WTC11 (cell line): ENCODE results near the gene FHL3. TPM values are rescaled to one million over a fixed set of nuclear protein-coding genes. Genes with fewer than 3 reads are reported as not detected.

Experiments
- ATAC-seq: fragments of 200-7000 bp; cut with Tn5 transposase; 2 replicates; pipeline ENCODE4 v1.10.0; 2021; ENCODE audit warnings: mild to moderate bottlenecking, moderate library complexity
- CTCF ChIA-PET: fragments of 300-600 bp; sonication (Branson Sonifier 250); formaldehyde crosslinking; loops from one replicate; lab custom pipeline; 2021; ENCODE audit warnings: antibody characterized with exemption; lab: Charles Lee
- POLR2A ChIA-PET: fragments of 350-600 bp; sonication (Branson Sonifier 250); formaldehyde crosslinking; loops from one replicate; lab custom pipeline; 2021; ENCODE audit warnings: antibody characterized with exemption; lab: Charles Lee
- DNase-seq: peaks from one replicate; pipeline ENCODE4 v3.0.0; 2021; ENCODE audit warnings: low spot score
- H3K27ac Mint-ChIP-seq: 2 replicates; pipeline ENCODE4 v1.8.0; 2021; ENCODE audit warnings: mixed read lengths
- H3K27me3 Mint-ChIP-seq: 2 replicates; pipeline ENCODE4 v1.8.0; 2021; ENCODE audit warnings: low read depth, mild to moderate bottlenecking, moderate library complexity, mixed read lengths
- H3K36me3 Mint-ChIP-seq: 2 replicates; pipeline ENCODE4 v1.8.0; 2021; ENCODE audit warnings: mixed read lengths
- H3K4me1 Mint-ChIP-seq: 2 replicates; pipeline ENCODE4 v1.8.0; 2022; ENCODE audit warnings: mixed read lengths
- H3K4me3 Mint-ChIP-seq: 2 replicates; pipeline ENCODE4 v1.8.0; 2021; ENCODE audit warnings: mild to moderate bottlenecking, moderate library complexity, mixed read lengths
- H3K9me3 Mint-ChIP-seq: 2 replicates; pipeline ENCODE4 v1.8.0; 2021; ENCODE audit warnings: mixed read lengths
- ATF1 ChIP-seq: sonication (generic); formaldehyde crosslinking; IDR thresholded peaks from 2 replicates; pipeline ENCODE4 v1.8.1; 2023; ENCODE audit warnings: mild to moderate bottlenecking, moderate library complexity, missing genetic modification reagents
- CREB1 ChIP-seq: sonication (generic); formaldehyde crosslinking; IDR thresholded peaks from 2 replicates; pipeline ENCODE4 v1.8.0; 2023; ENCODE audit warnings: mild to moderate bottlenecking, missing genetic modification reagents
- E2F5 ChIP-seq: sonication (generic); formaldehyde crosslinking; IDR thresholded peaks from 2 replicates; pipeline ENCODE4 v1.8.1; 2022; ENCODE audit warnings: mild to moderate bottlenecking, moderate library complexity, missing genetic modification reagents
- ELF4 ChIP-seq: sonication (generic); formaldehyde crosslinking; IDR thresholded peaks from 2 replicates; pipeline ENCODE4 v1.8.1; 2022; ENCODE audit warnings: low read depth, mild to moderate bottlenecking, moderate library complexity, missing genetic modification reagents
- FOXJ3 ChIP-seq: sonication (generic); formaldehyde crosslinking; IDR thresholded peaks from 2 replicates; pipeline ENCODE4 v1.9.0; 2021; ENCODE audit warnings: missing genetic modification reagents, mild to moderate bottlenecking, borderline replicate concordance
- FOXP4 ChIP-seq: sonication (generic); formaldehyde crosslinking; IDR thresholded peaks from 2 replicates; pipeline ENCODE4 v1.8.0; 2022; ENCODE audit warnings: mild to moderate bottlenecking, missing genetic modification reagents
- JAZF1 ChIP-seq: fragments of 250-450 bp; sonication (Bioruptor Pico); IDR thresholded peaks from 2 replicates; pipeline ENCODE4 v1.9.0; 2021; ENCODE audit warnings: moderate library complexity, mild to moderate bottlenecking, inconsistent platforms
- KAT7 ChIP-seq: sonication (generic); formaldehyde crosslinking; IDR thresholded peaks from 2 replicates; pipeline ENCODE4 v1.8.1; 2023; ENCODE audit warnings: missing genetic modification reagents, mild to moderate bottlenecking, borderline replicate concordance
- MAX ChIP-seq: sonication (generic); formaldehyde crosslinking; IDR thresholded peaks from 2 replicates; pipeline ENCODE4 v1.8.0; 2022; ENCODE audit warnings: mild to moderate bottlenecking, missing genetic modification reagents
- NFATC4 ChIP-seq: fragments of 250-450 bp; sonication (Bioruptor Pico); IDR thresholded peaks from 2 replicates; pipeline ENCODE4 v1.9.0; 2021; ENCODE audit warnings: mild to moderate bottlenecking
- NFYB ChIP-seq: sonication (generic); formaldehyde crosslinking; conservative IDR thresholded peaks from 2 replicates; pipeline ENCODE4 v1.8.0; 2022; ENCODE audit warnings: low read depth, missing genetic modification reagents
- NR2C2 ChIP-seq: sonication (generic); formaldehyde crosslinking; IDR thresholded peaks from 2 replicates; pipeline ENCODE4 v1.8.0; 2022; ENCODE audit warnings: mild to moderate bottlenecking, missing genetic modification reagents
- NR3C1 ChIP-seq: sonication (generic); formaldehyde crosslinking; conservative IDR thresholded peaks from 2 replicates; pipeline ENCODE4 v1.8.1; 2023; ENCODE audit warnings: low read depth, mild to moderate bottlenecking, missing genetic modification reagents
- OVOL2 ChIP-seq: fragments of 250-450 bp; sonication (Bioruptor Pico); IDR thresholded peaks from 2 replicates; pipeline ENCODE4 v1.9.0; 2021; ENCODE audit warnings: mild to moderate bottlenecking, borderline replicate concordance
- PRRX2 ChIP-seq: fragments of 250-450 bp; sonication (Bioruptor Pico); IDR thresholded peaks from 2 replicates; pipeline ENCODE4 v1.8.0; 2021; ENCODE audit warnings: mild to moderate bottlenecking
- RELA ChIP-seq: sonication (generic); formaldehyde crosslinking; IDR thresholded peaks from 2 replicates; pipeline ENCODE4 v1.8.1; 2022; ENCODE audit warnings: missing genetic modification reagents, mild to moderate bottlenecking, borderline replicate concordance
- SP1 ChIP-seq: sonication (generic); formaldehyde crosslinking; conservative IDR thresholded peaks from 2 replicates; pipeline ENCODE4 v1.8.1; 2022; ENCODE audit warnings: missing genetic modification reagents
- TEAD1 ChIP-seq: sonication (generic); formaldehyde crosslinking; IDR thresholded peaks from 2 replicates; pipeline ENCODE4 v1.8.0; 2022; ENCODE audit warnings: mild to moderate bottlenecking, missing genetic modification reagents
- USF1 ChIP-seq: sonication (generic); formaldehyde crosslinking; IDR thresholded peaks from 2 replicates; pipeline ENCODE4 v1.8.0; 2022; ENCODE audit warnings: mild to moderate bottlenecking, missing genetic modification reagents
- ZNF138 ChIP-seq: sonication (generic); formaldehyde crosslinking; conservative IDR thresholded peaks from 2 replicates; pipeline ENCODE4 v1.8.1; 2022; ENCODE audit warnings: mild to moderate bottlenecking, moderate library complexity, missing genetic modification reagents
- ZNF423 ChIP-seq: fragments of 250-450 bp; sonication (Bioruptor Pico); IDR thresholded peaks from 2 replicates; pipeline ENCODE4 v2.1.2; 2022; ENCODE audit warnings: mild to moderate bottlenecking, moderate library complexity
- ZNF671 ChIP-seq: fragments of 250-450 bp; sonication (Bioruptor Pico); IDR thresholded peaks from 2 replicates; pipeline ENCODE4 v1.8.0; 2021; ENCODE audit warnings: mild to moderate bottlenecking
- ZSCAN18 ChIP-seq: fragments of 250-450 bp; sonication (Bioruptor Pico); IDR thresholded peaks from 2 replicates; pipeline ENCODE4 v2.1.2; 2022; ENCODE audit warnings: mild to moderate bottlenecking, moderate library complexity
- total RNA-seq: library from RNA; stranded (reverse); gene quantifications from 3 replicates; pipeline ENCODE4 v1.2.3, GENCODE V29; 2021

Gene FHL3
- total RNA-seq, 1 experiment from 2014 or later: 34.4 TPM

DNA sequence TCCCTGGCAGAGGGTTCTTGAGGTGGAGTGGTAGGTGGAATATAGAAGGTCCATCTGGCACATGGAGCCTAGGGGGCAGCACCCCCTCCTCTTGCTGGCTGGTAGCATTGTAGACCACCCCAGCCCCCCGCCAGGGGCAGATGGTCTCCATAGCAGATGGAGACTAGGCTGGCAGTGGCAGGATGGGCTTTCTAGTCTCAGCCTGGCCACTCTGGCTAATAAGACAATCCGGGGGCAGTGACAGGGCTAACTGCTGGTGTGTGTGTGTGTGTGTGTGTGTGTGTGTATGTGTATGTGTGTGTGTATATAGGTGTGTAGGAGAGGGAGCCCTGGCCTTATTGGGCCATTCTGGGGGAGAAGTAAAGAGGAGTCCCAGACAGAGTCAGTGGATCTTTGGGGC, 23.4 kb upstream of the FHL3 start:
- ChIA-PET CTCF (interaction anchor here (0.8 to 6.7 kb wide), 37 partner anchors 9 to 806 kb away, joined by 3 to 79 read pairs (median 5); partner anchors contain the start of genes C1orf122, POU3F1, UTP11 and YRDC), POLR2A (interaction anchor here (0.6 to 1.6 kb wide), 5 partner anchors 25 to 530 kb away, joined by 3 to 5 read pairs (median 4); no protein-coding TSS in a partner anchor)
- Mint-ChIP-seq H3K4me1 (peaks cover 55% of the 10 kb centered on the region), H3K27me3 (no peaks in the 10 kb centered on the region), H3K27ac (no peak overlapping the region), H3K36me3 (peaks cover 17% of the 10 kb centered on the region), H3K9me3 (no peaks in the 10 kb centered on the region), H3K4me3 (no peak overlapping the region)
- ATAC-seq (peak; percentile 7), DNase-seq (no peak)
- no peak for TF ChIP-seq MAX (CRISPR knock-in tag)
- no peak for TF ChIP-seq FOXP4 (CRISPR knock-in tag)
- no peak for TF ChIP-seq JAZF1
- no peak for TF ChIP-seq NR2C2
- no peak for TF ChIP-seq ZNF423 (CRISPR knock-in tag)
- TF ChIP-seq NR3C1 (CRISPR knock-in tag): 0 out of 2 replicates have a peak, but pooled peaks have one; percentile 19
- TF ChIP-seq PRRX2: no peak
- no peak for TF ChIP-seq NFYB
- no peak for TF ChIP-seq ZSCAN18 (CRISPR knock-in tag)

- H3K36me3 Mint-ChIP-seq: peaks cover 22% of the 10 kb centered on the region
- H3K27ac Mint-ChIP-seq: peak overlapping the region; percentile 83
- ATAC-seq: peak; percentile 11
Measured at GRCh38 chr1:38028105-38028591, 22.8 kb upstream of the FHL3 start.

DNA sequence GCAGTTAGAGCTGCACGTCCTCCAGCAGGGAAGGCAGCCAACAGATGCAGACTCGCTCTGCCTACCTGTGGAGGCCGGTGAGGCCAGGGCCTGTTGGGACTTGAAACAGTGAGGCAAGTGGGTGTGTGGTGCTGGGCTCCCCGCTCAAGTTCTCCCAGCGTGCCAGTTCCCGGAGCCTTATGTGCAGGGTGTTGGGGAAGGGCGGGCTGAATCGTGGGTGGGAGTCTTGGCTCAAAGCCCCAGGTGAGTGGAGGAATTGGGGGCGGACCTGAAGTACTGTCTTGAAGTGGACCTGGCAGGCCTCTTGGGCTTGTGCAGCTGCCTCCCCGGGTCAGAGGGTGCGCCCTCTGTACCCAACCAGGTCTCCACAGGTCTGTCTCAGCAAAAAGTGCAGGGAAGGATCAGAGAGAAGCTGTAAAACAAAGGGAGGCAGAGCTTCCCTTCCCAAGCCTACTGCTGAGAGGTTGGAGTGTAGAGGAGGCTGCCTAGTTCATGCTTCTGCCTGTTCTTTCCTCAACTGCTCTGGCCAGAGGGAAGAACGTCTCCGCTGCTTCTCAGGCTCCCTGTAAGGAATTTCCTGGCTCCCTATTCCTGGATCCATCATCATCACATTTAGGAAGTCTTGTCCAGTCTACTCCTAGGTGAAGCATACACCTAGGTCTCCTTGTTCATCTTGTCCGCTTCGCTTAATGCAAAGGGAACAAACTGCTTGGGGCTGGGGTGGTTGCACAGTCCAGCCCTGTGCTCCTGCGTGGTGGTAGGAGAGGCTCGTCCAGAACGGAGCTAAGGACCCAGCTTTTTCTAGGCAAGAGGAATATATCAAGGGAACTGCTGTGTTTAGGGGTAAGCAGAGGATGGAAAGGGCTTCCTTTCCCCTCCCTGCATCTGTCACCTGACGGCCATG, 22.1 kb upstream of the FHL3 start:
- ATAC-seq: no peak
- Mint-ChIP-seq H3K4me1 (peaks cover 55% of the 10 kb centered on the region), H3K9me3 (no peaks in the 10 kb centered on the region), H3K36me3 (peaks cover 28% of the 10 kb centered on the region), H3K27me3 (no peaks in the 10 kb centered on the region), H3K4me3 (no peak overlapping the region), H3K27ac (peak overlapping the region; percentile 83)
- TF ChIP-seq OVOL2 (CRISPR knock-in tag) (no peak), TEAD1 (CRISPR knock-in tag) (no peak), NFATC4 (CRISPR knock-in tag) (no peak), PRRX2 (no peak), SP1 (CRISPR knock-in tag) (no peak), ZNF138 (CRISPR knock-in tag) (no peak), ZNF671 (no peak), ELF4 (CRISPR knock-in tag) (no peak), RELA (CRISPR knock-in tag) (no peak), KAT7 (CRISPR knock-in tag) (no peak), CREB1 (CRISPR knock-in tag) (no peak), ATF1 (CRISPR knock-in tag) (no peak), FOXJ3 (CRISPR knock-in tag) (no peak)
- CTCF ChIA-PET: interaction anchor here (0.6 to 6.7 kb wide), 24 partner anchors 8 to 791 kb away, joined by 3 to 79 read pairs (median 4); partner anchors contain the start of gene POU3F1
- no peak for DNase-seq
- POLR2A ChIA-PET: interaction anchor here (0.6 to 1.6 kb wide), 3 partner anchors 19 to 1265 kb away, joined by 3 to 5 read pairs (median 3); no protein-coding TSS in a partner anchor

More at GRCh38 chr1:38028105-38028591, 22.8 kb upstream of the FHL3 start:
- CTCF ChIA-PET: interaction anchor here (0.8 to 6.7 kb wide), 24 partner anchors 9 to 791 kb away, joined by 3 to 79 read pairs (median 4); partner anchors contain the start of gene POU3F1
- POLR2A ChIA-PET: interaction anchor here (0.6 to 1.6 kb wide), 3 partner anchors 19 to 1266 kb away, joined by 3 to 5 read pairs (median 3); no protein-coding TSS in a partner anchor
- Mint-ChIP-seq H3K9me3 (no peaks in the 10 kb centered on the region), H3K27me3 (no peaks in the 10 kb centered on the region), H3K4me3 (no peak overlapping the region), H3K4me1 (peaks cover 55% of the 10 kb centered on the region)
- no peak for DNase-seq
- TF ChIP-seq USF1 (CRISPR knock-in tag) (no peak), NFATC4 (CRISPR knock-in tag) (0 out of 2 replicates have a peak, but pooled peaks have one; percentile 41), E2F5 (no peak), TEAD1 (CRISPR knock-in tag) (no peak), FOXJ3 (CRISPR knock-in tag) (no peak)
